Measurements from ENCODE around the gene PSMA5. TPM values are rescaled to one million over a fixed set of nuclear protein-coding genes. Genes with fewer than 3 reads are reported as not detected.

Gene PSMA5
- total and polyA plus RNA-seq, 10 of the 15 experiments (the other 5 are each of a cell fraction or from before 2014, with no cell fraction given): 58.7 to 271 (median 187) TPM

DNA sequence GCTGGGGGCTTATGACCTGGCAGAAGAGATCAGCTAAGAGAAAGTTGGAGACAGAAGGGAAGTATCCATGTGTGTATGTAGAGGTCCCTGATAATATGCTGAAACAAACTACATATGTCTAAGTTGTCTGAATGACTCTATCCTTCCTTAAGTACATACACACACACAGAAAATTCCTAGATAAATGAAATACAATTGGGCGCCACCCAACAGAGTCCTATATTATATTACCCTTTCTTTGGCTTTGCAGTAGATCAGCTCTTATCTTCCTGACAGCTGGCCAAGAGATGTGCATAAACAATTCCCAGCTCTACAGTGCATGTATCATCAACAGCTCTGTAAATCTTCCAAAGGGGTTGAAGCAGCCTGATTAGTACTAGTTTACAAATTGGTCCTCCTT is 68.6 kb downstream of the PSMA5 start:
- no peak for ATAC-seq
- DNase-seq (ENCODE audit: low read depth, low spot score): no peak
- ChIA-PET POLR2A (no interaction called here), CTCF (interaction anchor here (0.9 to 1.5 kb wide), 3 partner anchors 32 to 175 kb away, joined by 3 to 6 read pairs (median 3); no protein-coding TSS in a partner anchor), RAD21 (ENCODE audit: unreplicated experiment) (no interaction called here), SMC1A (ENCODE audit: uncharacterized antibody, unreplicated experiment) (no interaction called here)
- Histone ChIP-seq H4K20me1 (ENCODE audit: control insufficient read depth, insufficient read depth) (no peaks in the 10 kb centered on the region), H2AFZ (ENCODE audit: control insufficient read depth, low read depth, low read length) (no peak overlapping the region), H3K4me1 (ENCODE audit: control insufficient read depth, insufficient read depth, low read length) (no peaks in the 10 kb centered on the region), H3K4me2 (ENCODE audit: control insufficient read depth, insufficient read depth) (no peak overlapping the region), H3K27me3 (replicated peaks in 1 of 2; ENCODE audit: control insufficient read depth in 2 of 2, insufficient read depth in 2 of 2, low read length in 1 of 2) (no peaks in the 10 kb centered on the region), H3K4me3 (no peak overlapping the region), H3K36me3 (ENCODE audit: control insufficient read depth in 2 of 2, insufficient read depth in 2 of 2, low read length in 1 of 2) (no peaks in the 10 kb centered on the region), H3K9me3 (replicated peaks; ENCODE audit: control insufficient read depth, insufficient read depth, low read length) (no peaks in the 10 kb centered on the region), H3K9ac (ENCODE audit: control insufficient read depth, insufficient read depth, low read length) (no peak overlapping the region), H3K27ac (ENCODE audit: control insufficient read depth, insufficient read depth) (no peak overlapping the region), H3K79me2 (ENCODE audit: control insufficient read depth, insufficient read depth, low read length) (no peaks in the 10 kb centered on the region)
- WGBS (ENCODE audit: insufficient coverage, insufficient replicate concordance, low lambda C conversion rate, missing lambda C conversion rate): 79% methylated on average over 1 of the region's 1 CpG
- BruUV-seq (replicated peaks): no TSS peak
- no peak for FAIRE-seq
- intact Hi-C loops (cut with micrococcal nuclease; ENCODE audit: unreplicated experiment): no loop called here
- in situ Hi-C loops (cut with MboI): no loop called here
- TF ChIP-seq SMC3 (IDR thresholded peaks at IDR 0.05; ENCODE audit: borderline replicate concordance, low read length) (no peak), IKZF1 (conservative IDR thresholded peaks at IDR 0.05) (no peak), GATAD2B (conservative IDR thresholded peaks at IDR 0.05; ENCODE audit: low read depth) (no peak), MEF2B (IDR thresholded peaks at IDR 0.05; ENCODE audit: partially characterized antibody, poor library complexity, severe bottlenecking) (no peak), SUZ12 (IDR thresholded peaks at IDR 0.05; ENCODE audit: unreplicated experiment) (no peak), MYB (IDR thresholded peaks at IDR 0.05; ENCODE audit: borderline replicate concordance, low read depth, low read length) (no peak)
- TF ChIP-seq, protein P1, sequence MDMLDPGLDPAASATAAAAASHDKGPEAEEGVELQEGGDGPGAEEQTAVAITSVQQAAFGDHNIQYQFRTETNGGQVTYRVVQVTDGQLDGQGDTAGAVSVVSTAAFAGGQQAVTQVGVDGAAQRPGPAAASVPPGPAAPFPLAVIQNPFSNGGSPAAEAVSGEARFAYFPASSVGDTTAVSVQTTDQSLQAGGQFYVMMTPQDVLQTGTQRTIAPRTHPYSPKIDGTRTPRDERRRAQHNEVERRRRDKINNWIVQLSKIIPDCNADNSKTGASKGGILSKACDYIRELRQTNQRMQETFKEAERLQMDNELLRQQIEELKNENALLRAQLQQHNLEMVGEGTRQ (IDR thresholded peaks at IDR 0.05; ENCODE audit: borderline replicate concordance, low read depth, low read length): no peak
- TF ChIP-seq, protein P2, sequence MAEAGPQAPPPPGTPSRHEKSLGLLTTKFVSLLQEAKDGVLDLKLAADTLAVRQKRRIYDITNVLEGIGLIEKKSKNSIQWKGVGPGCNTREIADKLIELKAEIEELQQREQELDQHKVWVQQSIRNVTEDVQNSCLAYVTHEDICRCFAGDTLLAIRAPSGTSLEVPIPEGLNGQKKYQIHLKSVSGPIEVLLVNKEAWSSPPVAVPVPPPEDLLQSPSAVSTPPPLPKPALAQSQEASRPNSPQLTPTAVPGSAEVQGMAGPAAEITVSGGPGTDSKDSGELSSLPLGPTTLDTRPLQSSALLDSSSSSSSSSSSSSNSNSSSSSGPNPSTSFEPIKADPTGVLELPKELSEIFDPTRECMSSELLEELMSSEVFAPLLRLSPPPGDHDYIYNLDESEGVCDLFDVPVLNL (IDR thresholded peaks at IDR 0.05; ENCODE audit: low read depth, low read length): no peak
- TF ChIP-seq, protein P3, sequence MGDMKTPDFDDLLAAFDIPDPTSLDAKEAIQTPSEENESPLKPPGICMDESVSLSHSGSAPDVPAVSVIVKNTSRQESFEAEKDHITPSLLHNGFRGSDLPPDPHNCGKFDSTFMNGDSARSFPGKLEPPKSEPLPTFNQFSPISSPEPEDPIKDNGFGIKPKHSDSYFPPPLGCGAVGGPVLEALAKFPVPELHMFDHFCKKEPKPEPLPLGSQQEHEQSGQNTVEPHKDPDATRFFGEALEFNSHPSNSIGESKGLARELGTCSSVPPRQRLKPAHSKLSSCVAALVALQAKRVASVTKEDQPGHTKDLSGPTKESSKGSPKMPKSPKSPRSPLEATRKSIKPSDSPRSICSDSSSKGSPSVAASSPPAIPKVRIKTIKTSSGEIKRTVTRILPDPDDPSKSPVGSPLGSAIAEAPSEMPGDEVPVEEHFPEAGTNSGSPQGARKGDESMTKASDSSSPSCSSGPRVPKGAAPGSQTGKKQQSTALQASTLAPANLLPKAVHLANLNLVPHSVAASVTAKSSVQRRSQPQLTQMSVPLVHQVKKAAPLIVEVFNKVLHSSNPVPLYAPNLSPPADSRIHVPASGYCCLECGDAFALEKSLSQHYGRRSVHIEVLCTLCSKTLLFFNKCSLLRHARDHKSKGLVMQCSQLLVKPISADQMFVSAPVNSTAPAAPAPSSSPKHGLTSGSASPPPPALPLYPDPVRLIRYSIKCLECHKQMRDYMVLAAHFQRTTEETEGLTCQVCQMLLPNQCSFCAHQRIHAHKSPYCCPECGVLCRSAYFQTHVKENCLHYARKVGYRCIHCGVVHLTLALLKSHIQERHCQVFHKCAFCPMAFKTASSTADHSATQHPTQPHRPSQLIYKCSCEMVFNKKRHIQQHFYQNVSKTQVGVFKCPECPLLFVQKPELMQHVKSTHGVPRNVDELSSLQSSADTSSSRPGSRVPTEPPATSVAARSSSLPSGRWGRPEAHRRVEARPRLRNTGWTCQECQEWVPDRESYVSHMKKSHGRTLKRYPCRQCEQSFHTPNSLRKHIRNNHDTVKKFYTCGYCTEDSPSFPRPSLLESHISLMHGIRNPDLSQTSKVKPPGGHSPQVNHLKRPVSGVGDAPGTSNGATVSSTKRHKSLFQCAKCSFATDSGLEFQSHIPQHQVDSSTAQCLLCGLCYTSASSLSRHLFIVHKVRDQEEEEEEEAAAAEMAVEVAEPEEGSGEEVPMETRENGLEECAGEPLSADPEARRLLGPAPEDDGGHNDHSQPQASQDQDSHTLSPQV (IDR thresholded peaks at IDR 0.05): no peak
- TF ChIP-seq, protein P4, sequence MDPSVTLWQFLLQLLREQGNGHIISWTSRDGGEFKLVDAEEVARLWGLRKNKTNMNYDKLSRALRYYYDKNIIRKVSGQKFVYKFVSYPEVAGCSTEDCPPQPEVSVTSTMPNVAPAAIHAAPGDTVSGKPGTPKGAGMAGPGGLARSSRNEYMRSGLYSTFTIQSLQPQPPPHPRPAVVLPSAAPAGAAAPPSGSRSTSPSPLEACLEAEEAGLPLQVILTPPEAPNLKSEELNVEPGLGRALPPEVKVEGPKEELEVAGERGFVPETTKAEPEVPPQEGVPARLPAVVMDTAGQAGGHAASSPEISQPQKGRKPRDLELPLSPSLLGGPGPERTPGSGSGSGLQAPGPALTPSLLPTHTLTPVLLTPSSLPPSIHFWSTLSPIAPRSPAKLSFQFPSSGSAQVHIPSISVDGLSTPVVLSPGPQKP (IDR thresholded peaks at IDR 0.05; ENCODE audit: low read depth, low read length): no peak
- TF ChIP-seq, protein P5, sequence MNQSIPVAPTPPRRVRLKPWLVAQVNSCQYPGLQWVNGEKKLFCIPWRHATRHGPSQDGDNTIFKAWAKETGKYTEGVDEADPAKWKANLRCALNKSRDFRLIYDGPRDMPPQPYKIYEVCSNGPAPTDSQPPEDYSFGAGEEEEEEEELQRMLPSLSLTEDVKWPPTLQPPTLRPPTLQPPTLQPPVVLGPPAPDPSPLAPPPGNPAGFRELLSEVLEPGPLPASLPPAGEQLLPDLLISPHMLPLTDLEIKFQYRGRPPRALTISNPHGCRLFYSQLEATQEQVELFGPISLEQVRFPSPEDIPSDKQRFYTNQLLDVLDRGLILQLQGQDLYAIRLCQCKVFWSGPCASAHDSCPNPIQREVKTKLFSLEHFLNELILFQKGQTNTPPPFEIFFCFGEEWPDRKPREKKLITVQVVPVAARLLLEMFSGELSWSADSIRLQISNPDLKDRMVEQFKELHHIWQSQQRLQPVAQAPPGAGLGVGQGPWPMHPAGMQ (IDR thresholded peaks at IDR 0.05; ENCODE audit: borderline replicate concordance): no peak
- TF ChIP-seq, protein P6, sequence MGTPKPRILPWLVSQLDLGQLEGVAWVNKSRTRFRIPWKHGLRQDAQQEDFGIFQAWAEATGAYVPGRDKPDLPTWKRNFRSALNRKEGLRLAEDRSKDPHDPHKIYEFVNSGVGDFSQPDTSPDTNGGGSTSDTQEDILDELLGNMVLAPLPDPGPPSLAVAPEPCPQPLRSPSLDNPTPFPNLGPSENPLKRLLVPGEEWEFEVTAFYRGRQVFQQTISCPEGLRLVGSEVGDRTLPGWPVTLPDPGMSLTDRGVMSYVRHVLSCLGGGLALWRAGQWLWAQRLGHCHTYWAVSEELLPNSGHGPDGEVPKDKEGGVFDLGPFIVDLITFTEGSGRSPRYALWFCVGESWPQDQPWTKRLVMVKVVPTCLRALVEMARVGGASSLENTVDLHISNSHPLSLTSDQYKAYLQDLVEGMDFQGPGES (IDR thresholded peaks at IDR 0.05): no peak
